Body of pancreas (tissue), 4 donors: ENCODE results near the gene EIF4G2.

Experiments
- CTCF ChIP-seq, 7 experiments: fragments of 450-650 bp in 4 of 7; fragments of 200-600 bp in 3 of 7; sonication (generic) in 3 of 7; IDR thresholded peaks; one replicate each; pipeline ENCODE4 v1.5.1; 2016 to 2019; ENCODE audit warnings: antibody characterized with exemption in 7 of 7
- POLR2A ChIP-seq, 3 donors: fragments of 450-650 bp; IDR thresholded peaks; one replicate each; pipeline ENCODE4 v1.6.1; 2016; ENCODE audit warnings: antibody characterized with exemption in 3 of 3, mild to moderate bottlenecking in 2 of 3

DNA sequence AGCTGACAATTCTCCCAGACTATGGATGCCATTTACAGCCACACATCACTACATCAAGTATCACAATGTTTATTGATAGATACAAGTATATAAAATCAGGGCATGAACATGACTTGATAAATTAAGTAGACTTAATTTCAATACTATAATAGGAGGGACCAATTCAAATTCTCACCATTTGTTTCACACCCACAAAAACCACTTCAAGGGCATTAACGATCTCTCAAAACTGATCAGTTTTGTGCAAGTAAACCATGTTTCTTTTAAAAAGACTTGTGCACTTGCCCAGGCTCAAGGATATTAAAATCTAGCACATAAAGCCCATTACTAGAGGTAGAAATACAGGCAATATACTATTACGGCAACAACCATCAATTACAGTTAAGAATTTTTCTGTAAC, 11.7 kb downstream of the EIF4G2 start:
- TF ChIP-seq CTCF (IDR thresholded peaks at IDR 0.05) (no peak), POLR2A (IDR thresholded peaks at IDR 0.05) (no peak)
